HG02885 (cell line): ENCODE data around the gene SLC50A1.
"Not testable (repeated sequence)": the region's sequence is repeated elsewhere in the genome, so short reads cannot be mapped to it uniquely, and the experiment has no call there.

Experiments
- ATAC-seq: cut with Tn5 transposase; IDR thresholded peaks from one replicate; pipeline ENCODE4 v1.9.1; 2021; ENCODE audit warnings: mild to moderate bottlenecking; ENCODE audit not compliant: unreplicated experiment, poor library complexity

SLC50A1 gene

DNA sequence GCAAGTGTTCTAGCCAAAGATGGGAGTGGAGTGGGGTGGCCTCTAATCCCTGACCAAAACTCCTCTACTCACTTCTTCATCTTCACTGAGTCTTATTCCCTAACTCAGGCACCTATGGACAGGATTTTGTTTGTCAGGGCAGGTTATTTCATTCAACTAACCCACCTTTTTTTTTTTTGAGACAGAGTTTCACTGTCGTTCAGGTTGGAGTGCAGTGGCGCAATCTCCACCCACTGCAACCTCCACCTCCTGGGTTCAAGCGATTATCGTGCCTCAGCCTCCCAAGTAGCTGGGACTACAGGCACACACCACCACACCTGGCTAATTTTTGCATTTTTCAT lies 32.4 kb downstream of the SLC50A1 start:
- not testable (repeated sequence) for ATAC-seq

DNA sequence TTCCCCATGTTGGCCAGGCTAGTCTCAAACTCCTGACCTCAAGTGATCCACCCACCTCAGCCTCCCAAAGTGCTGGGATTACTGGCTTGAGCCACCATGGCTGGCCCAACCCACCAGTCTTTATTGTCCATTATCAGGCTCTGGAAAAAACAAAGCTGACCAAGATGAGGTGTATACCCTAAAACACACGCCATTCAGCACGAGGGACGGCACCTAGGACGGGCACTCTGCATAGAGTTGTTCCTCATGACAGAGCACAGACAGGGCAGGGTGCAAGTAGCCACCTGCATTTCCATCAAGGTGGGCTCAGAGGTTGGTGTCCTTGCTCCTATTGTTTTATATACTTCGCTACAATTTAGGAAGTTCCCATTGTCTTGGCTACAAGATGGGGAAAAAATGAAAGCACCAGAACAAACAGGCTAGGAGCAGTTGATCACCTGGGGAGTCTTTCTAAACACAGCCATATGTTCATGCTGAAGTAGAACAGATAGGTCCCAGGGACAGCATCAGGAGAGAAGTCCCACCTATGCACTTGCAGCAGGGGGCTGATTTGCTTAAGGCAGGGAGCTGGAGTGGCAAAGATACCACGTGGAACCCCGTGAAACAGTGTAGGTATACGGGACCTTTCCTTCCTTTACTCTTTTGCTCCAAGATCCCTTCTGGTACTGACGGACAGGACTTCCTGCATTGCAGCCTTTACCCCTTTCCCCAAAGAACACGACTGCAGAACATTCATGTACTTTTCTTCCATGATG lies 33.0 kb downstream of the SLC50A1 start:
- ATAC-seq: no peak

DNA sequence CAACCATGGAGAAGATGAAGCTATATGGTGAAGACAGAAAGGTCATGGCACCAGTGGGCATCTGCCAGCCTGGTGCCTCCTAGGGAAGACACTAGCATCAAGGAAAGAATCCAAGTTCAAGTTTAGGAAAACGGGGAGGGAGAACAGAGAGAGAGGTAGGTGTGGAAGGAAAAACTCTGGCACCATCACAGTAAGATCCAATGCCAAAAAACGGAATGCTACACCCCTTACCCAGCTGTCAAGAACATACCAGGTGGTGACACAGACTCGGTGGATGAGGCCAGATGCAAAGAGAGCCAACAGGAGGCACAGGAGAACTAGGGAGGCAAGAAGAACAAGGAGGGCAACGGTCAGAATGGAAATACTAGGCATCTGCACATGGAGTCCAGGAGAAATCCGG lies 33.9 kb downstream of the SLC50A1 start:
- ATAC-seq: no peak

DNA sequence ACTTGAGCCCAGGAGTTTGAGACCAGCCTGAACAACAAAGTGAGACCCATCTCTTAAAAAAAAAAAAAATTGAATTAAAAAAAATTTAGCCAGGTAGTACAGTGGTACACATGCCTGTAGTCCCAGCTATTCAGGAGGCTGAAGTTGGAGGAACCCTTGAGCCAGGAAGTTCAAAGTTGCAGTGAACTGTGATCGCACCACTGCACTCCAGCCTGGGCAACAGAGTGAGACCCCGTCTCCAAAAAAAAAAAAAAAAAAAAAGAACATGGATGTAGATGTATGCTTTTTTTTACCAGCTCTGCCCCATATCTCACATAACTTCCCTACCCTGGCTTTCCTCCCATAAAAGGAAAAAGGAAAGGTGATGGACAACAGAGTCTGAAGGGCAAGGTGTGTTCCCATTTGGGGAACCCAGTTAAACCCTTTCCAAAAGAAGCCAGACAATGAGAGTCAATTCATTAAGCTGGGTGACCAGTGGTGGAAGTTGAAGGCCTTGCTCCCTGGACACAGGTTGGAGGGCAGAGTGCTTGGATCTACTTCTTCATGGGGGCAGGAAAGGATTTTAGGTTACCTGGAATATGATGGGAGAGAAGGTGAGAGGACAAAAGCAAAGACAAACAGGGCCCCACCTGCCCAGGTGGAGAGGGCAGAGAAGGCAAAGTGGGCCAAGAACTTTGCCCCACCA lies 34.6 kb downstream of the SLC50A1 start:
- no peak for ATAC-seq

DNA sequence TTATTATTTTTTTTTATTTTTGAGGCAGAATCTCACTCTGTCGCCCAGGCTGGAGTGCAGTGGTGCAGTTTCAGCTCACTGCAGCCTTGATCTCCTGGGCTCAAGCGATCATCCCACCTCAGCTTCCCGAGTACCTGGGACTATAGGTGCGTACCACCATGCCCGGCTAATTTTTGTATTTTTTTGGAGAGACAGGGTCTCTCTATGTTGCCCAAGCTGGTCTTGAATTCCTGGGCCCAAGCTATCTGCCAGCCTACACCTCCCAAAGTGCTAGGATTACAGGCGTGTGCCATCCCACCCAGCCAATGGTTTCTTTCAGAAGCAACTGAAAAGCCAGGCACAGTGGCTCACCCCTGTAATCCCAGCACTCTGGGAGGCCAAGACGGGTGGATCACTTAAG lies 35.2 kb downstream of the SLC50A1 start:
- ATAC-seq: no peak

DNA sequence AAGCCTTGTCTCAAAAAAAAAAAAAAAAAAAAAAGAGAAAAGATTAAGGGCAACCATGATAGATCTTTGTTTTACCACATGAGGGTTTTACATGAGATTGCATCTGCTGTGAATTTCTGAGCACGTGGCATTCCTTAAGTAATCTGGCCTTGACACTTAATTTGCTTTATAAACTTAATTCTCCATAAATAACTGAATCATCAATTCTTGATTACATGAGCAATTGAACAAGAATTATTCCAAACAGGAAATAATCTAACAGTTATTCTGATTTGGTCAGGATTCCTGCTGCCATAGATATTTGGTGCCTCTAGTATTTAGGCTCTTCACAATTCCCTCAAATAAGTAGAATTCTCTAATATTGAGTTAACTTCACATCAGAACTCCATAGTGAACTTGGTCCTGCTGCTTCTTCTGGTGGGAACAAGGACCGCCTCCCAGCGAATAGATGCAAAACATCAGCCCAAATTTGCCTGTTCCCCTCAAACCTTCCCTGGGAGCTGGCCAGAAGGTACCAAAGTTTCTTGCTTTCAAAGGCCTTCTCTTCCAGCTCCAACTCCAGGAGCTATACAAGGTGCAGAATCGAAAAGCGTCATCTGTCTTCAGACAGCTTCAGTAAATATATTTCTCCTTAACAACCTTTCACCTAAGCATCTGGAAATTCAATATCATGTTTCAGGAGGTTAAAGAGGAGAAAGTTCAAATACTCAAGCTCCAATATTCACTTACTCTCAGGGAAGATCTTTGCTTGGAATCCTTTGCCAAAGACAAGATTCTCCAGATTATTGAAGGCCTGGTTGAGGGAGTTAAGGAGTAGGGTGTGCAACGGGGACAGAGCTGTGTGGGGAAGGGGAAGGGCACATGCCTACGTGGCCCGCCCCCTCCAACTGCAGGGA lies 36.4 kb downstream of the SLC50A1 start:
- peak; percentile 29 for ATAC-seq

DNA sequence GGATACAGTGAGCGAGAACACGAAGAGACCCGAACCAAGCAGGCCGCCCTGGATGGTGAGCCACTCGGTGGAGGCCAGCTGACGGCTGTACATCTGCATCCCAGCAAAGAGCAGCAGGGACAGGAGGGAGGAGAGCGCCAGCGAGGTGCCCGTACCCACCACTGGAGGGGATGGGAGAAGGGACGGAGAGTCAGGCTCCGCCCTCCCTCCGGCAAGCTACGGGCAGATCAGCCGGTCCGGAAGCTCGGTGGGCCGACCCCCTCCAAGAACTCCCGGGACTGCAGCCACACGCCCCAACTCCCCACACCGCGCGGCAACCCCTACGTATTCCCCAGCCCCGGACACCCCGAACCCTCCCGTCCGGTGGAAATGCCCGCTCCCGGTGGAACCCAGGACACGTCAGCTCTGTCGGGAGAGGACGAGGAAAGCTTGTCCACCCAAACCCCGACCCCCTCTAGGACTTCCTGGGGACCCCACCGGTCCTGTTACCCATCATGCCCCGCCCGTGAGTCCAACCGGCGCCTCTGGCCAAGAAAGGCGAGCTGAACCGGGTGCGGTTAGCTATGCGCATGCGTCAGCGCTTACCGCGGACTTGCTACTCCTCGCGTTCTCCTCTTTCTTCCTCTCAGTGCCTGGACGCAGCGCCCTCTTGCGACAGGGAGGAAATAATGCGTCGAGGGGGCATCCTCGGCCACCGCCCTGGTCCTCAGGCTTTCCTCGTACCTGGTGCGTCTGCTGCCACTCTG lies 37.3 kb downstream of the SLC50A1 start, which contains the start of gene KRTCAP2:
TSS of gene KRTCAP2 (minus strand) at position 573 of the 746 bp plus-strand sequence. CDS start at position 493, 80 bp downstream.
- ATAC-seq: peak; percentile 84

DNA sequence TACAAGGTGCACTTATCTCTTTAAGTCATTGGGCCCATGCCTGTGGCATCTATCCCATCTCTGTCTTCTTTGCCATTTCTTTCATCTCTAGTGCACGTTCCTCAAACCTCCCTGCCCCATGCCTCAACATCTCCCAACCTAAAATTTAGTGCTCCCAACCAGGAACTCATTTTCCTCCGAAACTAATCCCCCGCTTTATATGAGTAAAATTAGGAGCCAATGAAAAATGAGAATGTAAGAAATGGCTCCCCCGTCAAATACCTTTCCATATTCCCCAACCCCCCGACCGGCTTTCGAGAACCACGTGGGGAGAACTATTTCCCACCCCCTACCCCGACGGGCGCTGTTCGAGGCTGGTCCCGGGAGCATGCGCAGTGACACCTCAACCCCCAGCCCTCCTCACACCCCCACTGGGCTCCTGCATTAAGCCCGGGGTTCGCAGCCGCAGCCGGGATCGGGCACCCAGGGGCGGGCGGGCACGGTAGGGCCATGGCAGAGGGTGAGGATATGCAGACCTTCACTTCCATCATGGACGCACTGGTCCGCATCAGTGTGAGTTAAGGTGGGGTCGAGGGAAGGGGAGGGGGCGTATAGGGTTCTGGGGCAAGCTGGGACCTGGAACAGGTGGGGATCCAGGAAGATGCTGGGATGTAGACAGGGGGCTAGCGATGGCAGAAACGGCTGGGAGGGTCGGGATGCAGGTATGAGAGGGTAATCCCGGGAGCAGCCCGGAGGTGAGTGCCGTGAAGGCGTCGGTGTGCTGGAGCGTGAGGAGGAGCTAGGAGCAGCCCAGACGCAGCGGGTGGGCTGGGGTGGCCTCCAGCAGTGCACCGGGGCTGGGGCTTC lies 38.0 kb downstream of the SLC50A1 start, which contains the start of gene TRIM46:
TSS of gene TRIM46 (plus strand) at position 372 of the 846 bp plus-strand sequence. CDS start at position 490, 118 bp downstream.
- ATAC-seq: no peak

DNA sequence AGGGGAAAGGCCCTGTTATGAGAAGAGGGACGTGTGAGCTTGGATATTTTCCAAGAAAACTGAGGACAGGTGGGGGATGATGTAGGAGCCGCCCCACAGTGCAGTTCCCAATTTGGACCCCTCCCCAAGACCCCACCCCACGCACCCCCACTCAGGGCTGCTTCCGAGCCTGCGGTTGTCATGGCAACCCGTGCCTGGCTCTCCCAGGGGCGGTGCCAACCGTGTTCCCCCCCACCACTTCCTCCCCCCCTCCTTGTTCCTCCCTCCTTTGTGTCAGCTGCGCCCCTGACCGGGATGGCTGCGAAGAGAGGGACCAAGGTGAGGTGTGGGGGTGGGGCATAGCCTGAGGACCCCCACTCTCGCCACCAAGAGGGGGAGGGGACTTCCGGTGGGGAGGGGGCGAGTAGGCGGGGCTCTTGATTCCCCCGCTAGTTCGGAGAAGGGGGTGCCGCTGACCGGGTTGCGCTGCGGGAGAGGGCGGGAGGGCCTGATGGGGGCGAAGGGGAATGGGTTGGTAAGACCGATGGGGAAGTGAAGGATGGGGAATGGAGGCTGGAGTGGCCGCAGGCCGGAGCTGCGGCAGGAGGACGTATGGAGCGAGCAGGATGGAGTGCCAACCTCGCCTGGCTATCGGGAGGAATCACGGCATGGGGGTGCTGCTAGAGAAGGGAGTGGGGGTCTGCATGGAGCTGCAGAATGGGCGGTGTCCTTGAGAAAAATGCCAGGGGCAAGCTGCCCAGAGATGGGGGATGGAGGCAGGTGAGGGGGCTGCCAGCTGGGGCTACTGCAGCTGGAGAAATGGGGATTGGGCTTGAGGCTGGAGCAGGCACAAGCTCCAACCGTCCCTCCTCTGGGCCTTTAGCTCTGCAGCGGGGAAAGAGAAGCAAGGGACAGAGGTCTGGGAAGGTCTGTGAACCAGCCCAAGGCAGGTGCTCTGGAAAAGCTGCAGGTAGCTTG lies 39.0 kb downstream of the SLC50A1 start:
- no peak for ATAC-seq

DNA sequence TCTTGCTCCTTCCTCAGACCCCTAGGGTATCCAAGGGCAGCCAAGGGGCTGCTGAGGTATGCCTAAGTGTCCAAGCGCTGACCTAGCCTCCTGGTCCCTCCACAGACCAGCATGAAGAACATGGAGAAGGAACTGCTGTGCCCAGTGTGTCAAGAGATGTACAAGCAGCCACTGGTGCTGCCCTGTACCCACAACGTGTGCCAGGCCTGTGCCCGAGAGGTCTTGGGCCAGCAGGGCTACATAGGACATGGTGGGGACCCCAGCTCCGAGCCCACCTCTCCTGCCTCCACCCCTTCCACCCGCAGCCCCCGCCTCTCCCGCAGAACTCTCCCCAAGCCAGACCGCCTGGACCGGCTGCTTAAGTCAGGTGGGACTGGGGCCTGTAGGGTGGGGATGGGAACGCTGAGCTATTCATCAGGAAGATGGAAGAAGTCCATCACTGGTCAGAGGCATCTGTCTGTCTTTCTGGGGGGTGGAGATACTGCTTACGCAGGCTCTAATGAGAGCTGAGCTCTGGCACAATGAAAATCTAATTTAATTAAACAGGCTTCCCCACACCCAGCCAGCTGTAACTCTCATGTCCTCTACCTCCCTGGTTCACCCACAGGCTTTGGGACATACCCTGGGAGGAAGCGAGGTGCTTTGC lies 39.8 kb downstream of the SLC50A1 start:
- ATAC-seq: no peak

DNA sequence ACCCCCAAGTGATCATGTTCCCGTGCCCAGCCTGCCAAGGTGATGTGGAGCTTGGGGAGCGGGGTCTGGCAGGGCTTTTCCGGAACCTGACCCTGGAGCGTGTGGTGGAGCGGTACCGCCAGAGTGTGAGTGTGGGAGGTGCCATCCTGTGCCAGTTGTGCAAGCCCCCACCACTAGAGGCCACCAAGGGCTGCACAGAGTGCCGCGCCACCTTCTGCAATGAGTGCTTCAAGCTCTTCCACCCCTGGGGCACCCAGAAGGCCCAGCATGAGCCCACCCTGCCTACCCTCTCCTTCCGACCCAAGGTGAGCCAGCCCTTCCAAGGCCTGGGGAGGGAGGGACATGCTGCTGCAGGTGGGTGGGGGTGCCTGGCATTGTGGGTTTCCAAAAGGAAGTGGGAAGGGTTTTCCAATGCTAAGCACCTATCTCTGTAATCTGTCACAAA lies 40.3 kb downstream of the SLC50A1 start:
- no peak for ATAC-seq

DNA sequence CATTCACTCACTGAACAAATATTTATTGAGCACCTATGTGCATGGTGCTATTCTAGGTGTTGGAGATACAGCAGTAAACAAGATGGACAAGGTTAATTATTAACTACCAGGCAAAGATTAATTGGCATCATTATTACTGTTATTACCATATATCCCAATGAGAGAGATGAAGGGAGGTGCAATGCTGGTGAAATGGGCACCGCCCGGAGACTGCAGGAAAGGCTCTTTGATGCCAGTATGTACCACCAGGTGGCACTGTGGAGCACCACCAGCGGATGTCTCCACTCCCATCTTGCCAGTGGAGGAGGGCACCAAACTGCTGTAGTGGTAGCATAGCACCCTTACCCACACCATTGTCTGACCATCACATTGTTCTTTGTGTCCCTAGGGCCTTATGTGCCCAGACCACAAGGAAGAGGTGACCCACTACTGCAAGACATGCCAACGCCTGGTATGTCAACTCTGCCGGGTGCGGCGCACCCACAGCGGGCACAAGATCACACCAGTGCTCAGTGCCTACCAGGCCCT lies 41.0 kb downstream of the SLC50A1 start:
- no peak for ATAC-seq

DNA sequence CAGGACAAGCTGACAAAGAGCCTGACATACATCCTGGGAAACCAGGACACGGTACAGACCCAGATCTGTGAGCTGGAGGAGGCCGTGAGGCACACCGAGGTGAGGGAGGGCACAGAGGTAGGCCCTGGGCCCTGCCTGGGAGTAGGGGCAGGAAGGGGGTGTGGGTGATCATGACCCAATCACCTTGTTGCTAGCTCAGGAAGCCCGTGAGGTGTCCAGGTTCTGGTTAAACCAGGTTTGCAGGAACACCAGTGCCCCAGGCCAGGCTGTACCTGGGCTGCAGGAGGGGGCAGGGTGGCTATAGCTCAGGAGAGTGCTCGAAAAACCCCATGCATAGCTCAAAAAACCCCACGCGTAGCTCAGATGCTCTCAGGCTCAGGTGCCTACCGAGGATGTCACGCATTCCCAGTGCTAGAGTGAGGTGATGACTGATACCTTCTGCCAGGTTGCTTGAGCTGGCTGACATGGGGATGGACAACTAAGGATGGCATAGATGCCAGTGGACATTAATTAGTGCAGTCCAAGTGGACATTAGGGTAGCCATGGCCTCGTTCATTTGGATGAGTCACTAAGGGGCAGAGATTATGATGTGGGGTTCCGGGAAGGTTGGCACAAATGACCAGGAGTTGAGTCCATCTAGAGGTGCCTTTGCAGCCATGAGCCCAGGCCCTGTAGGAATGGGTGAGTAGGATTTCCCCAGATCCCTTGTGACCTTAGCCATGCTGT lies 41.7 kb downstream of the SLC50A1 start:
- ATAC-seq: no peak

DNA sequence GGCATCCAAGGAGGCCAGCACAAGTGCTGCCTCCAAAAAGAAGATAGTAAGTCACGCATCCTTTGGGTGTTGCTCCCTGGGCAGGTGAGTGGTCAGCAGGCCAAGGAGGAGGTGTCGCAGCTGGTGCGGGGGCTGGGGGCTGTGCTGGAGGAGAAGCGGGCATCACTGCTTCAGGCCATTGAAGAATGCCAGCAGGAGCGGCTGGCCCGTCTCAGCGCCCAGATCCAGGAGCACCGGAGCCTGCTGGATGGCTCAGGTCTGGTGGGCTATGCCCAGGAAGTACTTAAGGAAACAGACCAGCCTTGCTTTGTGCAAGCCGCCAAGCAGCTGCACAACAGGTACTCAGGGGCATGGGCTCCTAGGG lies 42.2 kb downstream of the SLC50A1 start:
- no peak for ATAC-seq

DNA sequence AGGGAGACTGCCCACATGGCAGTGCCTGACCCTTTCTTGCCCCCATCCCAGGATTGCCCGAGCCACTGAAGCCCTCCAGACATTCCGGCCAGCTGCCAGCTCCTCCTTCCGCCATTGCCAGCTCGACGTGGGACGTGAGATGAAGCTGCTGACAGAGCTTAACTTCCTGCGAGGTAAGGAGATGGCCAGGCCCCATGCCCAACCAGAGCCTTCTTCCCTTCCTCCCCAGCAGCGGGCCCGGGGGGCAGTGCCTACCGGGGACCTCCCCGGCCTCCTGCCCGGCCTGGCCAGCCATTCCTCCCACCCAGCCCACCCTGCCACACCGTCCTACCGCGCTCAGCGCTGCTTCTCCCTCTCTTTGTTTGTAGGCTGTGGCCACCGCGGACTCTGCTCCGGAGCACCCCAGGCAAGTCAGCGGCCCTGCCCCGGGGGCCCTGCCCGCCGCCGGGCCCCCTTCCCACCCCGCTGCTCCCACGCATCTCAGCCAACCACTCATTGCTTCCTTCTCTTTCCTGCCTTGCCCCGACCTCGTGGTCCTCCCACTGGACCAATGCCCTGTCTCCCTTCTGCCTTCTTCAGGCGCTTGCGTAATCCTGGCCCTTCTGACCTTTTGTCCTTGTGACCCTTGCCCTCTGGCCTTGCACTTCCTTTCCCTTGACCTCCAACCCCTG lies 42.9 kb downstream of the SLC50A1 start:
- no peak for ATAC-seq
